ENCODE results near the gene DTX3L. TPM values are rescaled to one million over a fixed set of nuclear protein-coding genes. Genes with fewer than 3 reads are reported as not detected.
A peak's percentile ranks its signal among the peaks of the same experiment; 100 is the strongest.

The DTX3L gene
- total and polyA plus RNA-seq, 2 of the 13 experiments (the other 11 are each of a cell fraction or from before 2014, with no cell fraction given): 2.5 to 10.9 TPM

DNA sequence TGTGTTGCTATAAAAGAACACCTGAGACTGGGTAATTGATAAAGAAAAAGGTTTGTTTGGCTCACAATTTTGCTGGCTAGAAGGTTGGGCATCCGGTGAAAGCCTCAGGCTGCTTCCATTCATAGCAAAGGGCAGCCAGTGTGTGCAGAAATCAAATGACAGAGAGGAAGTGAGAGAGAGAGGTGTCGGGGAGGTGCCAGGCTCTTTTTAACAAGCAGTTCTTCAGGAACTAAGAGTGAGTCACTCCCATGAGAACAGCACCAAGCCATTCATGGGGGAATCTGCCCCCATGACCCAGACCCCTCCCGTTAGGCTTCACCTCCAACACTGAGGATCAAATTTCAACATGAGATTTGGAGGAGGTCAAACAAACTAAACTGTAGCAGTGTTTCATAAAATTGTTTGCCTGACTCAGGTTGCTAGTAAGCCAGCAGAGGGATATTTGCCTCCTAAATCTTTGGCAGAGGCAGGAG lies 8.8 kb downstream of the DTX3L start (continued):
- TF ChIP-seq FOXJ3 (CRISPR knock-in tag; IDR thresholded peaks at IDR 0.05; ENCODE audit: borderline replicate concordance): peak; percentile 35; the same call in 1 of the 2 replicates
- no peak for TF ChIP-seq ZSCAN20 (CRISPR knock-in tag; IDR thresholded peaks at IDR 0.05; ENCODE audit: borderline replicate concordance)
- no peak for TF ChIP-seq ZNF468 (CRISPR knock-in tag; IDR thresholded peaks at IDR 0.05)
- TF ChIP-seq CBX5 (CRISPR knock-in tag; IDR thresholded peaks at IDR 0.05; ENCODE audit: borderline replicate concordance): no peak
- TF ChIP-seq SCMH1 (CRISPR knock-in tag; IDR thresholded peaks at IDR 0.05; ENCODE audit: borderline replicate concordance): no peak
- TF ChIP-seq ETV6 (CRISPR knock-in tag; conservative IDR thresholded peaks at IDR 0.05): no peak
- no peak for TF ChIP-seq ZNF83 (CRISPR knock-in tag; IDR thresholded peaks at IDR 0.05; ENCODE audit: borderline replicate concordance)
- no peak for TF ChIP-seq EED (CRISPR knock-in tag; IDR thresholded peaks at IDR 0.05)
- TF ChIP-seq MTF2 (CRISPR knock-in tag; IDR thresholded peaks at IDR 0.05; ENCODE audit: borderline replicate concordance): no peak
- no peak for TF ChIP-seq ZNF569 (CRISPR knock-in tag; IDR thresholded peaks at IDR 0.05; ENCODE audit: borderline replicate concordance)
- no peak for TF ChIP-seq DNMT1 (CRISPR knock-in tag; IDR thresholded peaks at IDR 0.05)
- TF ChIP-seq ZNF549 (CRISPR knock-in tag; IDR thresholded peaks at IDR 0.05): no peak
- TF ChIP-seq HDAC1 (CRISPR knock-in tag; IDR thresholded peaks at IDR 0.05): no peak
- TF ChIP-seq NCOR1 (IDR thresholded peaks at IDR 0.05; ENCODE audit: borderline replicate concordance, low read length): no peak
- TF ChIP-seq HNRNPH1 (optimal IDR thresholded peaks at IDR 0.05; ENCODE audit: low read depth, low read length): no peak
- TF ChIP-seq, protein P1, sequence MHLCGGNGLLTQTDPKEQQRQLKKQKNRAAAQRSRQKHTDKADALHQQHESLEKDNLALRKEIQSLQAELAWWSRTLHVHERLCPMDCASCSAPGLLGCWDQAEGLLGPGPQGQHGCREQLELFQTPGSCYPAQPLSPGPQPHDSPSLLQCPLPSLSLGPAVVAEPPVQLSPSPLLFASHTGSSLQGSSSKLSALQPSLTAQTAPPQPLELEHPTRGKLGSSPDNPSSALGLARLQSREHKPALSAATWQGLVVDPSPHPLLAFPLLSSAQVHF (CRISPR knock-in tag; IDR thresholded peaks at IDR 0.05): no peak
- TF ChIP-seq PCBP1 (IDR thresholded peaks at IDR 0.05; ENCODE audit: borderline replicate concordance, low read depth, low read length): no peak
- no peak for TF ChIP-seq MBNL3 (CRISPR knock-in tag; conservative IDR thresholded peaks at IDR 0.05)
- TF ChIP-seq, protein P2, sequence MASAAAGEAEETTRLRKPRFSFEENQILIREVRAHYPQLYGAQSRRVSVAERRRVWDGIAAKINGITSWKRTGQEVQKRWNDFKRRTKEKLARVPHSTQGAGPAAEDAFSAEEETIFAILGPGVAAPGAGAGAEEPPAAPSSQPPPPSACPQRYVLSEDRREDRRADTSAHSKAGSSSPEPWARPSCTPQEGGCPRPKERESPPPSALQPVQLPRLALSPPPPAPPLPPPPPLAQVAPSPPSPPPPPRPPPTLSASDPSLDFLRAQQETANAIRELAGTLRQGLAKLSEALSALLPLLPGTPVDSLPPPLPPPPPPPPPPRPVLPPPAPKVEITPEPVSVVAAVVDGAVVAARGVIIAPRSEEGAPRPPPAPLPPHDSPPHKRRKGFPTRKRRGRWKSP (CRISPR knock-in tag; IDR thresholded peaks at IDR 0.05): no peak
- TF ChIP-seq NKX3-1 (CRISPR knock-in tag; IDR thresholded peaks at IDR 0.05): no peak
- TF ChIP-seq SMYD3 (CRISPR knock-in tag; IDR thresholded peaks at IDR 0.05): no peak
- TF ChIP-seq TBL1XR1 (IDR thresholded peaks at IDR 0.05; ENCODE audit: borderline replicate concordance, low read length, partially characterized antibody): no peak
- TF ChIP-seq, protein P3, sequence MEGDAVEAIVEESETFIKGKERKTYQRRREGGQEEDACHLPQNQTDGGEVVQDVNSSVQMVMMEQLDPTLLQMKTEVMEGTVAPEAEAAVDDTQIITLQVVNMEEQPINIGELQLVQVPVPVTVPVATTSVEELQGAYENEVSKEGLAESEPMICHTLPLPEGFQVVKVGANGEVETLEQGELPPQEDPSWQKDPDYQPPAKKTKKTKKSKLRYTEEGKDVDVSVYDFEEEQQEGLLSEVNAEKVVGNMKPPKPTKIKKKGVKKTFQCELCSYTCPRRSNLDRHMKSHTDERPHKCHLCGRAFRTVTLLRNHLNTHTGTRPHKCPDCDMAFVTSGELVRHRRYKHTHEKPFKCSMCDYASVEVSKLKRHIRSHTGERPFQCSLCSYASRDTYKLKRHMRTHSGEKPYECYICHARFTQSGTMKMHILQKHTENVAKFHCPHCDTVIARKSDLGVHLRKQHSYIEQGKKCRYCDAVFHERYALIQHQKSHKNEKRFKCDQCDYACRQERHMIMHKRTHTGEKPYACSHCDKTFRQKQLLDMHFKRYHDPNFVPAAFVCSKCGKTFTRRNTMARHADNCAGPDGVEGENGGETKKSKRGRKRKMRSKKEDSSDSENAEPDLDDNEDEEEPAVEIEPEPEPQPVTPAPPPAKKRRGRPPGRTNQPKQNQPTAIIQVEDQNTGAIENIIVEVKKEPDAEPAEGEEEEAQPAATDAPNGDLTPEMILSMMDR (CRISPR knock-in tag; IDR thresholded peaks at IDR 0.05): peak; percentile 14; the same call in 1 of the 2 replicates
- TF ChIP-seq NCOA2 (CRISPR knock-in tag; IDR thresholded peaks at IDR 0.05): peak; percentile 49; the same call in 1 of the 2 replicates
- TF ChIP-seq ZNF256 (CRISPR knock-in tag; conservative IDR thresholded peaks at IDR 0.05): no peak
- no peak for TF ChIP-seq RELA (CRISPR knock-in tag; IDR thresholded peaks at IDR 0.05)
- 0 out of 2 replicates have a peak, but pooled peaks have one; percentile 29 for TF ChIP-seq HOXA3 (CRISPR knock-in tag; IDR thresholded peaks at IDR 0.05)
- 0 out of 2 replicates have a peak, but pooled peaks have one; percentile 7 for TF ChIP-seq STAG1 (CRISPR knock-in tag; IDR thresholded peaks at IDR 0.05)
- TF ChIP-seq ZNF674 (CRISPR knock-in tag; IDR thresholded peaks at IDR 0.05; ENCODE audit: low read depth): no peak
- TF ChIP-seq KAT2B (IDR thresholded peaks at IDR 0.05; ENCODE audit: borderline replicate concordance, low read depth, low read length): no peak
- no peak for TF ChIP-seq SP2 (CRISPR knock-in tag; IDR thresholded peaks at IDR 0.05)

Data from HepG2 (cell line).